Ramos (cell line): ENCODE measurements around the gene GATM.

Experiments
- in situ Hi-C: fragments of 300-500 bp; cut with MboI; formaldehyde crosslinking; loops from one replicate; pipeline ENCODE4 v1.14.3; 2022; ENCODE audit warnings: low sequenced_read_pairs; ENCODE audit not compliant: unreplicated experiment

GATM gene

DNA sequence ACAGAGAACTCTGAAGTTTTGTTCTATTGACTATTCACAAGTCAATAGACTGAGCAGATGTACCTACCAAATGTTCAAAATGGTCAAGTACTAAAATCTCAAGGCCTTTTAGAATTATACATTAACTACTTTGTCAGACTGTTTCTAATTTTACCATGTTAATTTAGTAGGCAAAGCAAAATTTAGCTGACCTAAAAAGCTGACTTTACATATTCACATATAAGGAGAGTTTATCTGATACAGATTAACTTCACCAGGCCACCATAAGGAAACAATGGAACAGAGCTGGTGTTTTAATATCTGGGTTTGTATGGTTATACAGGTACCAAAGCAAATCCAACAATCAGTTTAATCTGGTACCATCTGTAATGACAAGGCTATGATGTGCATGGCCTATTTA is 15.9 kb downstream of the GATM start:
- in situ Hi-C loops, result no loop called here

DNA sequence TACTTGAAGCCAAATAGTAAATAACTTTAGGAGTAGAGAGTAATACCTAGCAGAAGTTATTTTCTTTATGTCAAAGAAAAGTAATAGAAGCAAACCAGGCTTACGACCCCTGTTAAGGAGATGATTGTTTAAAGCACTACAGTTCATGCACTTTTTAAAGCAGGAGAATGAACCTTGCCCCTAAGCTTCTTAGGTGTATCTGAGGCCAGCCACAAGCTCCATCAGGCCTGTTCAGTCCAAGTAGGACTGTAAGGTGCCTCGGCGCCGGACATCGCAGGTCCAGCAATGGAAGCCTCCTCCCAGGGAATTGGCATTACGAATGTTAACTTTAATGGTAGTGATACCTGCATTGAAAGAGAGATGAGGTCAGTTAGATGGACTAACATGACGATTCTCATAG is 16.5 kb downstream of the GATM start:
- in situ Hi-C loops, result no loop called here

DNA sequence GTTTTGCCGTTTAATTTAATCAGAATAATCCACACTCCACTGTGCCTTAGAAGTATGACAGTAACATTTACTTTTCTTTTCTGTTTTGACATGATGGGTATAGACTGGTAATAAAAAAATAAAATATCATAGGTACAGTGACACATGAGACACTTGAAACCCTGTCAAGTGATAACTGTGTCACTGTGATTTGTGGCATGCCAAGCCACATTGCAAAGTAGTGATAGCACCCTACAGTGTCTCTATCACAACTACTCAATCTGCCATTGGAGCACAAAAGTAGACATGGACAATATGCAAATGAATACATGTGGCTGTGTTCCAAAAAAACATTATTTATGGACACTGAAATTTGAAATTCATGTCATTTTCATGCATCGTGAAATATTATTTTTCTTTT is 22.5 kb downstream of the GATM start:
- in situ Hi-C loops, result no loop called here

GRCh38 chr15:45354711-45355110 is 23.6 kb downstream of the GATM start:
- in situ Hi-C loops, result no loop called here

DNA sequence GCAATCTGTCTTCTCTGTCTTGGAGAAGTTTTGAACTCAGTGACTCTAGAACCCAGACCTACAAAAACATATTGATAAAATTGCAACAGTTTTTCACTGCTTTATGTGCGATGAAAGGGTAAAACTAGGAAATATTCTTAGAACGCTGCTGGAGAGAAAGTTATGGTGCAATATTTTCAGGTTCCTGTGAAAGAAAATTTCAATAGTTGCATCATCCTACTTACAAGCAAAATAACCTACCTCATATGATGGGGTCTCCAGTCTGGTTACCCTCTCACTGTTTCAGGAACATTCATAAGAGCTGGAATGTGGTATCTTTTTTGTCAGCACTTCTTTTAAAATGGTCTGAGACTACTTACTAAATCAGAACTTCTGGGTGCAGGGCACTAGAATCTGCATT is 27.1 kb downstream of the GATM start:
- in situ Hi-C loops, result no loop called here

GRCh38 chr15:45349623-45350022 is 28.7 kb downstream of the GATM start:
- in situ Hi-C loops, result no loop called here

GRCh38 chr15:45347989-45348388 is 30.4 kb downstream of the GATM start:
- in situ Hi-C loops, result no loop called here

DNA sequence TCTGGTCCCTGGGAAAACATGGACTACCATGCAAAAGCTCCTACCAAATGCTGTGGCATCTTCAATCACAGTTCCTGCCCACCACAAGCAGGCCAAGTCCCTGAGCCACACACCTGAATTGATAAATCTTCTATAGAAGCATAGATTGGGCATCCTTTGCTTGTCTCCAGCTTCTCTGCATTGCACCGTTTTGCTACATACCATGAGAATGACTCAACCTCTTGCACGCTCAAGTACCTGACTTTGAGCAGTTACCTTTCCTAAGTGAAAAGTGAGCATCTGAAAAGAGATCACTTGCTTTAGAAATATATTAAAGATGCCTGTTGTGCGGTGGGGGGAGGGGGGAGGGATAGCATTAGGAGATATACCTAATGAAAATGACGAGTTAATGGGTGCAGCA is 31.3 kb downstream of the GATM start:
- in situ Hi-C loops, result no loop called here

DNA sequence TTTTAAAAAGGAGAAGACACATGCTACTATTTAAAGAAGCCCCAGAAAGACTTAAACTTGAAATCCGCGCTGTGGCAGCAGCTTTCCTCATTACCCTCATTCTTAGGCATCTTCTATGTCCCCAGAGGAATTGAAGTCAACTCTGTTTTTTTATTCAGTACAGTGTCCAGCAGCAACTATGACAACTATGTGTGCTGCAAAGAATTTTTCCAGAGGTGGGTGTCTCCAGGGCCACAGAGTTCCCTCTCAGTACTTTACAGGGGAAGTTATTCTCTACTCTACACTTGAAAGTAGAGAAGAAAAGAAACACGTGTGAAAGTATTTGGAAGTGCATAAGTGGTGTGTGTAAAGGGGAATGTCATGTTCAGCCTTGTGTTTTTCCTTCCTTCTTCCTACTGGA is 32.0 kb downstream of the GATM start:
- in situ Hi-C loops, result no loop called here

DNA sequence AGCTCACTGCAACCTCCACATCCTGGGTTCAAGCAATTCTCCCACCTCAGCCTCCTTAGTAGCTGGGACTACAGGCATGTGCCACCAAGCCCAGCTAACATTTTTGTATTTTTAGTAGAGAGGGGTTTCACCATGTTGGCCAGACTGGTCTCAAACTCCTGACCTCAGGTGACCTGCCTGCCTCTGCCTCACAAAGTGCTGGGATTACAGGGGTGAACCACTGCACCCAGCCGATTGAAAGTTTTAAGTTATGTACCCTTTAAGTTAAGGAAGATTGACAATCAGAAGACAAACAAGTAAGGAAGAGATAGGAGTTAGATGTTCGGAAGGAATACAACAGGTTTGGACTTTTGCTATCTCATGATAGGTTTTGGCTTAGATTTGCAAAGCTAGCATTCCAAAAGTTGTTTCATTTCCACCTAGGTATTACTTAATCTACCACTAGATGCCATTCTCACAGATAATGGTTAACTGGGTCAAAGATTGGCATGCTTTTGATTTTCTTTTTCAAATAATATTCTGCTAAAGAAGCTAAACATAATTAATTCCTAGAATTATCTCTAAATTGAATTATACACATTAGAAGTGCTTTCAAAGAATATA is 35.0 kb downstream of the GATM start:
- in situ Hi-C loops, result no loop called here

DNA sequence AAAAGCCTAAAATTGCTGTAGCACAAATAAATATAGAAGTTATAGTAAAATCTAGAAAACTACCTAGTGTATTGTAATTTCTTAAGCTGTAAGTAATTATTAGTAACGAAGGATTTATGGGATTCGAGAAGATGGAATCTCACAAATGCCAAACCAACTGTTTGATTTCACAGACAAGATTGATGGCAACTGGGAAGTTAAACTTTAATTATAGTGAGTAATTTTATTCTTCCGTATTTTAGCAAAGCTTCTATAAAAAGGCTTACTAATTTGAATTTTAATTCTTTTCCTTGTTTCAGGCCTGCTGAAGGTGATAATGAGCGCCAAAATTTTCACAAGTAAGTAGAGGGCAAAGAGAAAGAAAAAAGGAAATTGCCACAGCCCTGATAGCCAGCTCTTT is 36.6 kb downstream of the GATM start:
- in situ Hi-C loops, result no loop called here

DNA sequence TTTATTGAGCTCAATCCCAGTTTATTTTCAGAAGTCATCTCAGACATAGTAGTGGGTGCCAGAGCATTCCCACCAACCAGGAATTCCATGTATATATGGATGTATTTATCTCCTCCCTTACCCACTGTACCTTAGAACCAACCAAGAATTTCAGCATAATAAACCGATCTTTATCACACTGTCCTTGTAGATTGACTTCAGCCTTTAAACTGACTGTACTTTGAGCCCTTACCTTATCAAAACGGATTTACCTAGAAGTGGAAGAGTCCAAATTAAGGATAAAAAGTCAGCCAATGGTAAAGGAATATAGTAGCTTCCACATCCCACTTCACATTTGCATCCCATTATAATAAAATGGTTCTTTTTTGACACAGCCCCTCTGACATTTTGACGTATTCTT is 37.9 kb downstream of the GATM start:
- in situ Hi-C loops, result no loop called here

- in situ Hi-C loops, result no loop called here
These were observed 39.9 kb downstream of the GATM start for GRCh38 chr15:45338417-45338816.

GRCh38 chr15:45337224-45337623 is 41.1 kb downstream of the GATM start:
- in situ Hi-C loops, result no loop called here

DNA sequence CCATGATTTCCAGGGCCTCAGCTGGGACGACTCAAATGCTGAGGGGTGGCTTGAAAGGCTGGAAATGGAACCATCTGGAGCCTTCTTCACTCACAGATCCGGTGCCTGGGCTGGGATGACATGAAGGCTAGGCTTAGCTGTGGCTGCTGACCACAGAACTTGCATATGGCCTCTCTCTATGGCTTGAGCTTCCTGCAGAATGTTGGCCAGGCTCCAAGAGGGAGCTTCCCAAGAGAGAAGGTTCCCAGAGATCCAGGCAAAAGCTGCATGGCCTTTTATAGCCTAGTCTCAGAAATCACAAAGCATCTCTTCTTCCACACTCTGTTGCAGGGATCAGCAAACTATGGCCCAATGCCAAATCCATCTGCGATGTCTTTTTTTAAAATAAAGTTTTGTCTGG is 44.8 kb downstream of the GATM start:
- in situ Hi-C loops, result no loop called here

DNA sequence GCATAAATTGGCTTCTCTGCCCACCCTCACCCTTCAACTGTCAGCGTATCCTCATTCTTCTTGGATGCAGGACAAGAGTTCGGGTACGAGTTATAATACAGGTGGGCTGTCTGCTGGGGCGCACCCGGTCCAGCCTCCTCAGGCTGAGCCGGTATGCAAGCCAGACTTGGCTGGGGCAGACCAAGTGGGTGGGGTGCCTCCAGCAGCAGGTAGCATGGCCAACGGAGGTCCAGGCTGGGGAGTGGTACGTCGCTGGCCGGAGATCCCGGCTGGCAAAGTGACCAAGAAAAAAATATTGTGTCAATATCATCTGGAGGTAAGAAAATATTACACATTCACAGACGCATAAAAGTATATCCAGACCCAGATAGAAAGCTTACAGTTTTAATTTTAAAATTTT is 45.6 kb downstream of the GATM start:
- in situ Hi-C loops, result no loop called here

GRCh38 chr15:45331972-45332371 is 46.4 kb downstream of the GATM start:
- in situ Hi-C loops, result no loop called here

DNA sequence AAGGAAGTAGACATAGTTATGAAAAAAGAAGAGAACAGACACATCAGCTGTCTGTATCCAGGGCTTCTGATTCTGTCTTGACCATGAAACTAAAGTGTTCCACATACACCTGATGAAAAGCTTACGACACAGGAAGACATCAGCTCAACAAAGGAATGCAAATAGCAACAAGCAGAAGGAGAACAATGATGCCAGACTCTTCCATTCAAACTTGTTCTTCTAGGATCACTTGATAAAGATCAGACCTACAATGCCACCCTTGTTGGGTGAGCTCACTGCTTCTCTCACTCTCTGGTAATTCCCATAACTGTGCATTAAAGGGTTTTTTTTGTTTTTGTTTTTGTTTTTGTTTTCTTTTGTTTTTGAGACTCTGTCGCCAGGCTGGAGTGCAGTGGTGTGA is 49.7 kb downstream of the GATM start:
- in situ Hi-C loops, result no loop called here

DNA sequence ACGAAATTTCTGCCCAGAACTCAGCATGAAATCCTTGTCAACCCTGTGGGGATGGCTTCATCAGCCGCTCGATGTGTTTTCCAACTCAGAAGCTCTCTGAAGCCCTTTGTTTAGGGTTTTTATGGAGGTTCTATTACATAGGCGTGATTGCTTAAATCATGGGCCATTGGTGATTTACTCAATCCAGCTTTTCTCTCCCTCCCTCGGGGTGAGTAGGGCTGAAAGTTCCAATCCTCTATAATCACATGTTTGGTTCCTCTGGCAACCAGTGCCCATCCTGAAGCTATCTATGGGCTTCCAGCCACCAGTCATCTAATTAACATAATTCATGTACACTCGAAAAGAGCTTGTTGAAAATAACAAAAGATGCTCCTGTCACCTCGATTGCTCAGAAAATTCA is 51.6 kb downstream of the GATM start:
- in situ Hi-C loops, result no loop called here

DNA sequence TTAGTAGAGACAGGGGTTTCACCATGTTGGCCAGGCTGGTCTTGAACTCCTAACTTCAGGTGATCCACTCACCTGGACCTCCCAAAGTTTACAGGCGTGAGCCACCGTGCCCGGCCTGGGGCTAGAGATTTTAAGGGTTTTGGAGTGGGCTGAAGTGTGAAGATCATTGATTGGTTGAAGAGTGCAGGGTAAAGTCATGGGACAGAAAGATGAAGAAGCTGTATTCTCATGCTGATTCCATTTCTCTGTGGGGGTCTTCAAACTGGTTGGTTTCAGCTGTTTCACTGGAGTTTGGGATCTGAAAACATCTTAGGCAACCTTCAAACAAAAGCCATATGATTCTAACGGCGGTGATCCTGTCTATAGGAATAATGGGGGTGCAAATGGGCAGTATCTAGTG is 52.1 kb downstream of the GATM start:
- in situ Hi-C loops, result no loop called here

DNA sequence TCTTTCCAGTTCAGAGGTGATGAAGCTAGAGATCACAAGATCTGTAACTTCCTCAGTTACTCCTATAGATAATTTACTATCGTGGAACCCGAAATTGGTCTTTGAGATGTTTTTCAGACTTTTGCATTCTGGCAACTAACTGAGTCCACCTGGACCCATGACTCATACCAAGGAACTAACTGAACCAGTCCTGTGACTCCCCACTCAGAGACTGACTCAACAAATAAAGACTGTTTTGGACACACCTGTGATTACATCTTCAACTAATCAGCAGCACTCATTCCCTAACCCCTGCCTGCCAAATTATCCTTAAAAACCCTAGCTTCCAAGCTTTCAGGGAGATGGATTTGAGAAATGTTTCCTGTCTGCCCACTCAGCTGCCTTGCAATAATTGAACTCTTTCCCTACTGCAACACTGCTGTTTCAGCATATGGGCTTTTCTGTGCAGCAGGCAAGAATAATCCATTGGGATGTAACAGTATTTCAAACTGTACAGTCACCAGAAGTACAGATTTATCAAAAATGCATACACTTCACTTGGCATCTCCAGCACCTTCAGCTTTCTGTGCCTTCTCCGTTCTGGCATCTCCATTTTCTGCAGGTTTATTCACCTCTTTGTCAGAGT is 57.7 kb downstream of the GATM start:
- in situ Hi-C loops, result no loop called here

- in situ Hi-C loops, result no loop called here
These were observed 58.7 kb downstream of the GATM start for GRCh38 chr15:45319472-45320214.
